ENCODE measurements around the gene IQSEC3. TPM values are rescaled to one million over a fixed set of nuclear protein-coding genes. Genes with fewer than 3 reads are reported as not detected.

The IQSEC3 gene
- total RNA-seq = under 0.01 TPM in 1 of 2 replicates, not detected in the other

DNA sequence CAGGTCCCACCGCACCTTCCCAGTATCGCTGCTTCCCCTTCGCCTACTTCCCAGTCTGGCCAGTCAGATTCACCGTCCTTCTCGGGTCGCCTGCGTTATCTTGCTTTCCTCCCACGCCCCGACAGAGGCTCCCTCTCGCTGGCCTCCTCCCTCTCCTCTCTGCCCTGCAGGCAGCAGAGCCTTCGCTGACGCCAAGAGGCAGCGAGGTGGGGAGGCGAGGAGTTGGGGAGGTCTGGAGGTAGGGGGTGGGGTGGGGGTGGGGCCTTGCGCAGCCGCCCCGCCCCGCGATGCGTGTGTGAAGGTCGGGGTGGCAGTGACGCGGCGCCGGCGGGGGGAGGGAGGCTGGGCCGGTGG lies at the start of gene IQSEC3:
Gene IQSEC3, plus strand, starts transcription at position 340 of the 354 bp plus-strand sequence. CDS start 116 bp downstream, outside the sequence.

DNA sequence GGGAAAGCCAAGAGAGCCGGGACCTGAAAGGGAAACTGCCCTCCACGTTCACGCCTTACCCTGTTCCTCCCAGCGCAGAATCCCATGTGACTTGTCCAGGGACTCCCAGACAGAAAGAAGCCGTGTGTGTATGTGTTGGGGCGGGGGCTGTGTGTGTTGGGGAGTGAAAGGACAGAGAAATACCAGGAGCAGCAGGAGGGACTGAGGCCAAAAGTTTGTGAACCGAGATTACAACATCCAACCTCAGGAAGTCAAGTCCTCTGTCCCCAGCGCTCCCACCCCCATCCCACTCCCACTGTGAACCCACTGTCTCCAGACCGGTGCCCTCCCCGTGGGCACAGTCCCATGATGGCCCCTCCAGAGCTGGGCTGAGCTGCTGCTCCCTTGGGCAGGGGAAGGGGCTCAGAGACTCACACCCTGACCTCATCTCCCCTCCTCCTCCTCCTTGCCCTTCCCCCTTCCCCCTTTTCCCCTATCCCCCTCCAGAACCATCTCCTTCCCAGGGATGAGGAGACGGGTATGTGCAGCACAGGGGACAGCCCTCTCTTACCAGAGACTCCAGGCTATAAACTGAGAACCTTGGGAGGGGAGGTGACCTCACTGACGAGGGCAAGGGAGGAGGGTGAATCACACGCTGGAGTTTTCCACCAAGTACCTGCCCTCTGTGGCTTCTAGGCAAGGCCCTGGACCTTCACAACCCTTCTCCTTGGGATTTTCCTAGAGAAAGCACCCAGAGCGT lies 147.6 kb downstream of the IQSEC3 start, which contains the start of gene SLC6A12:
Gene SLC6A12, minus strand, starts transcription at position 155 of the 739 bp plus-strand sequence. CDS start 4,171 bp downstream, outside the sequence.

Other genes with a start within 250 kb of the IQSEC3 start
- gene SLC6A12, start 147.4 kb downstream of the IQSEC3 start, total RNA-seq = not detected in 2 replicates
- 0.10 TPM in 1 of 2 replicates, not detected in the other for gene SLC6A13, start 196.1 kb downstream of the IQSEC3 start, total RNA-seq

Data from vein endothelial cell (primary cell).